Measurements from ENCODE around the gene WAPL. TPM values are rescaled to one million over a fixed set of nuclear protein-coding genes. Genes with fewer than 3 reads are reported as not detected.

WAPL gene
- total and polyA plus RNA-seq, 2 of the 4 experiments (the other 2 are of a cell fraction): 11.5 to 31.7 TPM

GRCh38 chr10:86400705-86401587 lies 120.6 kb downstream of the WAPL start:
- in situ Hi-C loops (cut with MboI; ENCODE audit: low sequenced_read_pairs): loop anchor here (10.0 kb wide), 1 partner anchor 504 kb away; no protein-coding TSS in a partner anchor
- Histone ChIP-seq H3K56ac (ENCODE audit: extremely low read depth, insufficient read depth, low read length) (no peak overlapping the region), H2AFZ (replicated peaks; ENCODE audit: low read length, poor library complexity) (peak overlapping the region; percentile 100), H3K9me1 (ENCODE audit: insufficient read depth, low read length) (no peaks in the 10 kb centered on the region), H3K4me2 (ENCODE audit: low read depth, low read length) (peak overlapping the region; percentile 54), H3K14ac (replicated peaks; ENCODE audit: low read depth, low read length) (peak overlapping the region; percentile 7; the same call in 1 of the 2 replicates), H3K79me1 (ENCODE audit: low read depth in 1 of 2, low read length in 2 of 2) (no peaks in the 10 kb centered on the region), H4K91ac (ENCODE audit: insufficient read depth, low read depth, low read length) (peak overlapping the region; percentile 63), H3K18ac (ENCODE audit: low read depth, low read length) (peak overlapping the region; percentile 27; the same call in 1 of the 2 replicates), H3K23ac (ENCODE audit: low read depth, low read length) (no peak overlapping the region; the same call in 1 of the 2 replicates), H3K4me3 (ENCODE audit: insufficient read depth, low read depth, low read length) (peak overlapping the region; percentile 65), H3K4me1 (ENCODE audit: control insufficient read depth, insufficient read depth, low read length) (peaks cover 10% of the 10 kb centered on the region), H3K9ac (ENCODE audit: low read depth, low read length) (peak overlapping the region; percentile 64), H2BK5ac (ENCODE audit: low read depth, low read length, poor library complexity, severe bottlenecking) (peak overlapping the region; percentile 69), H2BK120ac (ENCODE audit: low read depth, low read length) (peak overlapping the region; percentile 30), H3K9me3 (ENCODE audit: control insufficient read depth, insufficient read depth, low read length) (no peaks in the 10 kb centered on the region), H3K27ac (ENCODE audit: insufficient read depth, low read length) (peak overlapping the region; percentile 65), H3K4ac (ENCODE audit: low read depth, low read length) (peak overlapping the region; percentile 65), H2BK15ac (ENCODE audit: low read depth, low read length) (no peak overlapping the region), H3K36me3 (ENCODE audit: control insufficient read depth, insufficient read depth, low read length) (no peaks in the 10 kb centered on the region), H4K8ac (ENCODE audit: low read depth in 2 of 2, low read length in 2 of 2) (peak overlapping the region; percentile 80 to 86; a peak in 3 of 4 replicates), H2AK9ac (replicated peaks; ENCODE audit: low read depth, low read length, poor library complexity) (peak overlapping the region; percentile 88), H4K20me1 (ENCODE audit: insufficient read depth, low read length) (no peaks in the 10 kb centered on the region), H2AK5ac (ENCODE audit: low read depth, low read length) (peak overlapping the region; percentile 60; the same call in 1 of the 2 replicates), H2BK20ac (ENCODE audit: low read depth, low read length) (no peak overlapping the region), H3K27me3 (ENCODE audit: control insufficient read depth, insufficient read depth, low read length) (peaks cover 4% of the 10 kb centered on the region; the same call in 1 of the 2 replicates), H4K5ac (ENCODE audit: low read depth, low read length) (peak overlapping the region; percentile 13; the same call in 1 of the 2 replicates)
- CTCF ChIA-PET: interaction anchor here (0.6 to 2.4 kb wide), 10 partner anchors 15 to 284 kb away, joined by 3 to 17 read pairs (median 3); no protein-coding TSS in a partner anchor
- intact Hi-C loops (cut with micrococcal nuclease): loop anchor here (1.0 to 2.0 kb wide), 4 partner anchors 38 to 283 kb away; partner anchors contain the start of gene WAPL
- 2% methylated on average over 25 of the region's 76 CpGs; no CpG with 5 or more reads in 1 of the 2 experiments for WGBS, 2 experiments (ENCODE audit: extremely low coverage in 2 of 2, insufficient read length in 1 of 2)
- DNase-seq (no peak), ATAC-seq (ENCODE audit: low read depth) (peak; percentile 5; the same call in 1 of the 2 replicates)
- dilution Hi-C loops (cut with HindIII; ENCODE audit: low sequenced_read_pairs, unreplicated experiment): no loop called here
- BruUV-seq (replicated peaks): no TSS peak
- POLR2A ChIA-PET (ENCODE audit: unreplicated experiment): no interaction called here
- TF ChIP-seq POLR2A (IDR thresholded peaks at IDR 0.05; ENCODE audit: low read depth, low read length) (no peak), FOS (IDR thresholded peaks at IDR 0.05; ENCODE audit: low read depth, low read length) (no peak), CEBPB (IDR thresholded peaks at IDR 0.05; ENCODE audit: low read depth, low read length) (no peak), CTCF (conservative IDR thresholded peaks at IDR 0.05; ENCODE audit: low read depth, low read length) (peak; percentile 15; the same call in 1 of the 2 replicates), NFE2L2 (IDR thresholded peaks at IDR 0.05; ENCODE audit: low read depth, low read length) (no peak), BHLHE40 (IDR thresholded peaks at IDR 0.05; ENCODE audit: low read depth, low read length) (no peak), RFX5 (IDR thresholded peaks at IDR 0.05; ENCODE audit: low read depth, low read length) (no peak), CHD1 (IDR thresholded peaks at IDR 0.05; ENCODE audit: low read depth, low read length) (no peak), SMC3 (IDR thresholded peaks at IDR 0.05; ENCODE audit: low read depth, low read length) (no peak), RAD21 (IDR thresholded peaks at IDR 0.05; ENCODE audit: low read length) (no peak), USF2 (IDR thresholded peaks at IDR 0.05; ENCODE audit: low read depth, low read length) (no peak), MXI1 (IDR thresholded peaks at IDR 0.05; ENCODE audit: borderline replicate concordance, low read depth, low read length) (no peak), MAZ (IDR thresholded peaks at IDR 0.05; ENCODE audit: borderline replicate concordance, low read depth, low read length) (no peak), MAFK (IDR thresholded peaks at IDR 0.05; ENCODE audit: low read depth, low read length) (no peak), RCOR1 (IDR thresholded peaks at IDR 0.05; ENCODE audit: insufficient replicate concordance, low read length) (peak; percentile 71)

All from IMR-90 (cell line).